Right hindlimb (tissue), 1 donor: ENCODE data around the gene NCAPD2.

Experiments used
- DNase-seq: peaks from one replicate; pipeline ENCODE4 v3.0.0-alpha.2; 2018

The NCAPD2 gene

GRCh38 chr12:6535697-6535946, 41.7 kb downstream of the NCAPD2 start:
- no peak for DNase-seq

- no peak for DNase-seq
Measured at GRCh38 chr12:6535960-6536847, 42.3 kb downstream of the NCAPD2 start.

- DNase-seq, result no peak
Measured at GRCh38 chr12:6536894-6537579, 43.1 kb downstream of the NCAPD2 start.

GRCh38 chr12:6537580-6538419, 43.9 kb downstream of the NCAPD2 start:
- peak; percentile 82 for DNase-seq

GRCh38 chr12:6538420-6539313, 44.8 kb downstream of the NCAPD2 start:
- DNase-seq, result no peak

- DNase-seq, result no peak
Measured at GRCh38 chr12:6539314-6539682, 45.4 kb downstream of the NCAPD2 start.

GRCh38 chr12:6539707-6540134, 45.8 kb downstream of the NCAPD2 start:
- no peak for DNase-seq

- peak; percentile 92 for DNase-seq
Measured at GRCh38 chr12:6540181-6540877, 46.4 kb downstream of the NCAPD2 start.

GRCh38 chr12:6541371-6542165, 47.7 kb downstream of the NCAPD2 start:
- DNase-seq, result no peak

GRCh38 chr12:6542209-6543009, 48.5 kb downstream of the NCAPD2 start:
- DNase-seq, result no peak

GRCh38 chr12:6546016-6546415, 52.1 kb downstream of the NCAPD2 start:
- DNase-seq, result no peak

- no peak for DNase-seq
Measured at GRCh38 chr12:6547566-6547965, 53.7 kb downstream of the NCAPD2 start.

GRCh38 chr12:6547987-6548386, 54.1 kb downstream of the NCAPD2 start:
- DNase-seq, result peak; percentile 73

- DNase-seq, result no peak
Measured at GRCh38 chr12:6548556-6548955, 54.7 kb downstream of the NCAPD2 start.

GRCh38 chr12:6548966-6549683, 55.2 kb downstream of the NCAPD2 start:
- no peak for DNase-seq

GRCh38 chr12:6549684-6550151, 55.8 kb downstream of the NCAPD2 start:
- no peak for DNase-seq

- DNase-seq, result no peak
Measured at GRCh38 chr12:6550294-6551062, 56.6 kb downstream of the NCAPD2 start.

- peak; percentile 86 for DNase-seq
Measured at GRCh38 chr12:6551063-6551461, 57.2 kb downstream of the NCAPD2 start.
